HG03457 (cell line): ENCODE results near the gene AMBRA1.

ENCODE experiments used
- ATAC-seq: cut with Tn5 transposase; IDR thresholded peaks from one replicate; pipeline ENCODE4 v1.9.1; 2021; ENCODE audit warnings: moderate number of reproducible peaks; ENCODE audit not compliant: unreplicated experiment

Gene AMBRA1

GRCh38 chr11:46477136-46477535 lies 116.7 kb downstream of the AMBRA1 start:
- ATAC-seq, result no peak

GRCh38 chr11:46475926-46476545 lies 117.8 kb downstream of the AMBRA1 start:
- no peak for ATAC-seq

- no peak for ATAC-seq
Observed at GRCh38 chr11:46475051-46475925, 118.5 kb downstream of the AMBRA1 start.

GRCh38 chr11:46472662-46472994 lies 121.2 kb downstream of the AMBRA1 start:
- no peak for ATAC-seq

GRCh38 chr11:46471943-46472661 lies 121.7 kb downstream of the AMBRA1 start:
- ATAC-seq, result no peak

- no peak for ATAC-seq
Observed at GRCh38 chr11:46469926-46470325, 123.9 kb downstream of the AMBRA1 start.

- no peak for ATAC-seq
Observed at GRCh38 chr11:46465683-46466082, 128.1 kb downstream of the AMBRA1 start.

- ATAC-seq, result no peak
Observed at GRCh38 chr11:46463701-46464421, 130.0 kb downstream of the AMBRA1 start.

- no peak for ATAC-seq
Observed at GRCh38 chr11:46461461-46461927, 132.3 kb downstream of the AMBRA1 start.

- no peak for ATAC-seq
Observed at GRCh38 chr11:46458491-46458890, 135.3 kb downstream of the AMBRA1 start.

- no peak for ATAC-seq
Observed at GRCh38 chr11:46457659-46458424, 136.0 kb downstream of the AMBRA1 start.

GRCh38 chr11:46457021-46457420 lies 136.8 kb downstream of the AMBRA1 start:
- ATAC-seq, result no peak

GRCh38 chr11:46456269-46457001 lies 137.4 kb downstream of the AMBRA1 start:
- ATAC-seq, result no peak

GRCh38 chr11:46455834-46456233 lies 138.0 kb downstream of the AMBRA1 start:
- no peak for ATAC-seq

GRCh38 chr11:46452918-46453517 lies 140.8 kb downstream of the AMBRA1 start:
- ATAC-seq, result no peak

GRCh38 chr11:46451759-46452158 lies 142.1 kb downstream of the AMBRA1 start:
- ATAC-seq, result no peak

- no peak for ATAC-seq
Observed at GRCh38 chr11:46450846-46451477, 142.9 kb downstream of the AMBRA1 start.

- ATAC-seq, result no peak
Observed at GRCh38 chr11:46447544-46447943, 146.3 kb downstream of the AMBRA1 start.
